HG03575 (cell line): Measurements from ENCODE around the gene POLR2A.
"Not testable (repeated sequence)": the region's sequence is repeated elsewhere in the genome, so short reads cannot be mapped to it uniquely, and the experiment has no call there.

Experiments
- ATAC-seq: cut with Tn5 transposase; IDR thresholded peaks from one replicate; pipeline ENCODE4 v1.9.1; 2021; ENCODE audit not compliant: unreplicated experiment, insufficient number of reproducible peaks, low FRiP score; ENCODE audit errors: extremely low read depth

Gene POLR2A

GRCh38 chr17:7477392-7478275 is 6.5 kb upstream of the POLR2A start:
- no peak for ATAC-seq

- ATAC-seq = no peak
Measured at GRCh38 chr17:7478276-7479212, 5.6 kb upstream of the POLR2A start.

GRCh38 chr17:7479213-7480088 is 4.7 kb upstream of the POLR2A start, which contains the start of gene ZBTB4:
Gene ZBTB4 (minus strand): TSS chr17:7479631. CDS start chr17:7466801, 12,830 bp downstream.
- no peak for ATAC-seq

GRCh38 chr17:7480089-7480384 is 4.1 kb upstream of the POLR2A start:
- ATAC-seq = no peak

GRCh38 chr17:7481275-7481674 is 2.9 kb upstream of the POLR2A start, which contains the start of gene SLC35G6:
Gene SLC35G6 (plus strand): TSS chr17:7481446. CDS start chr17:7481517, 71 bp downstream.
- not testable (repeated sequence) for ATAC-seq

GRCh38 chr17:7481842-7482741 is 2.1 kb upstream of the POLR2A start:
- not testable (repeated sequence) for ATAC-seq

GRCh38 chr17:7482742-7483088 is 1.5 kb upstream of the POLR2A start:
- not testable (repeated sequence) for ATAC-seq

- no peak for ATAC-seq
Measured at GRCh38 chr17:7483255-7484066, 705 bp upstream of the POLR2A start.

GRCh38 chr17:7484919-7485377 is 782 bp downstream of the POLR2A start:
- no peak for ATAC-seq

- ATAC-seq = no peak
Measured at GRCh38 chr17:7486181-7486580, 2.0 kb downstream of the POLR2A start.

GRCh38 chr17:7490144-7490543 is 6.0 kb downstream of the POLR2A start:
- no peak for ATAC-seq

GRCh38 chr17:7491583-7491982 is 7.4 kb downstream of the POLR2A start:
- ATAC-seq = no peak

GRCh38 chr17:7493941-7494340 is 9.8 kb downstream of the POLR2A start:
- no peak for ATAC-seq

GRCh38 chr17:7495906-7496434 is 11.8 kb downstream of the POLR2A start:
- ATAC-seq = no peak

GRCh38 chr17:7496470-7497183 is 12.5 kb downstream of the POLR2A start:
- ATAC-seq = no peak

GRCh38 chr17:7497228-7497627 is 13.1 kb downstream of the POLR2A start:
- no peak for ATAC-seq
